Right ventricle myocardium inferior (tissue), 1 donor: Measurements from ENCODE around the gene CRABP1. TPM values are rescaled to one million over a fixed set of nuclear protein-coding genes. Genes with fewer than 3 reads are reported as not detected.

Experiments
- ATAC-seq: fragments of 200-7000 bp; cut with Tn5 transposase; one replicate; pipeline ENCODE4 v1.9.1; 2020; ENCODE audit warnings: mild to moderate bottlenecking, moderate library complexity
- DNase-seq: peaks from one replicate; pipeline ENCODE4 v3.0.0; 2021; ENCODE audit errors: missing footprints
- intact Hi-C: fragments of 100-400 bp; cut with DNase I; formaldehyde crosslinking; loops from one replicate; pipeline ENCODE4 v1.11.0; 2022
- total RNA-seq: library from RNA; stranded (reverse); fragmentation: NEBNext Ultra II Directional; extraction: Animal tissue kit (Norgen Biotek cat#: 25700); gene quantifications from one replicate; pipeline ENCODE4 v1.2.1, GENCODE V29; 2021
- donor health status: DM: no; HTN: yes; CAD: no; lungs with severe emphysema.

Gene CRABP1
- total RNA-seq, 1 donor from 2014 or later = not detected

DNA sequence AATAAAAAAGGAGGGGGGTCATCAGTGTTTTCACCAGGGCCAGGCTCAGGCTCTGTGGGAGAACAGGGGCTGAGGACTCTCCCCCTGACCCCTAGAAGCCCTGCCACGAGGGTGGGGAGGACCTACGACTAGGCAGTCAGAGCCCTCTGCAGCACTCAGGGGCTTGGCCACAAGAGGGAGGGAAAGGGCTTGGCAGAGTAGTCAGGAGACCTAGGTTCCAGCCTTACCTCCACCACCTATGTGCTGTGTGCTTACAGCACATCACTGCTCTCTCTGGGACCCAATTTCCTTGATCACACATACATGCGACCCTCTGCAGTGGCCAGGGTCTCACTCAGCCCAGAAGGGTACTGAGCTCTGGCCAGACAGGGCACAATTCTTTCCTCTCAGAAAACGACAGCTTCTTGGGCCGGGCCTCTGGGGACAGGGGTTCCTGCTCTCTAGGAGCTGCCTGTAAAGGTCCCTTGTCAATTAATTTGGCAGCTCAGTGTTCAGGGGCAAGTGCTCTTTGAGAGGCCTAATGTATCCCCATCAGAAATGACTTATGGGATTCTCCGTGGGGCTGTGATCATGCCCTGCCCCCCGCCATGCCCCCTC lies 24.4 kb upstream of the CRABP1 start:
- intact Hi-C loops = no loop called here
- DNase-seq (no peak), ATAC-seq (no peak)

DNA sequence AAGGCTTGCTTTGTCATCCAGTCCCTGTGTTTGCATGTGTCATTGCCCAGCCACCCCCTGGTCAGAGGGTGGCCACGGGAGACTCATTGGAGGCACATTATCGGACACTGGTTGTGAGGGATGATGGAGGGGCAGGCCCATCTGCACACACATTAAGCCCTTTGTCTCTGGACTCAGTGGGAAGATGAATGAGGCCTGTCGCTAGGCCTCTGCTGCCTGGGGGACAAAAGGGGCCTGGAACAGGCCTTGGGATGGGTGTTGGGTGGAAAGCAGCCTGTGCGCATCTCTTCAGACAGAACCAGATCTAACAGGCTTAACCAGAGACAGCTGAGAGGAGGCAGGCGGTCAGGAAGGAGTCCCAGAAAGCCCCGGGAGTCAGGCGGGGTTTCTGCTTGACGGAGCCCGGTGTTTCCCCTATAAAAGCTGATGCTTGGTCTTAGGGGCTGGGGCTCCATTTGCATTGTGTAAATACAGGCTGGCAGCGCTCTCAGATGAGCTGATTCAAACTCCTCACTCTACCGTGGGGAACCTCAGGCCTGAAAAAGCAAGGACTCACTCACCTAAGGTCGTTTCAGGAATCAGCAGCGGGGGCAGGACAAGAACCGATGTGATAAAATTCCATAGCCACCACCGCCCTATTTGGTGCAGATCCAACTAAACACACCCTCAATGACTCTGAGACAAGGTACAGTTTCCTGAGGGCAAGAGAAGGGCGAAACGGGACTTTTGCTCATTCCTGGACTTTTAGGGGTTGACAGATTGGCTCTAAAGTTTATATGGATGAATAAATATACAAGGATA lies 23.7 kb upstream of the CRABP1 start:
- intact Hi-C loops = no loop called here
- ATAC-seq = no peak
- DNase-seq = no peak

DNA sequence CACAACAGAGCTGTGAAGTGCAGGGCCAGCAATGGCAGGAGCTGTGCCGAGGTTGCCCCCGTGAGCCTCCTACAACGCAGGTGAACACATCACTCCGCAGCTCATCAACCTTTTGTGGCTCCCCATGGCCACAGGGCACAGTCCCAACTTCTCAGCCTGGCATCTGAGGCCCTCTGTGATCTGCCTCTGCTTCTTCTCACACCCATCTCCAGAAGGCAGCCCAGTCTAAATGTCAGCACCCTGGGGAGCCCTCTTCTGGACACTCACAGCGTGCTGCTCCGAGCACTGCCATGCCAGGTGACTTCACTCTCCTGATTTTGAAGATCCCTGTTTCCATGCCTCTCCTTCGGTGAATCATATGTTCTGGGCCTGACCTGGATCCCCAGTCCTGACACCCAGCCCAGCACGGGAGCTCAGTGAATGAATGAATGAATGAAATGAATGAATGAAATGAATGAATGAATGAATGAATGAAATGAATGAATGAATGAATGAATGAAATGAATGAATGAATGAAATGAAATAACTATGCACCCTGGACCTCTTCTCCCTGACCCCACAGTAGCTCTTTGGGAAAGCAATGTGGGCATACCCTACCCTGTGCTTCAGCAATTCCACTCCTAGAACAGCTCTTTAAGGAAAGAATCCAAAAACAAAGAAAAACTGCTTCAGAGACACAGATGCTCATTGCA lies 22.9 kb upstream of the CRABP1 start:
- DNase-seq = no peak
- ATAC-seq = peak; percentile 64
- intact Hi-C loops = no loop called here

DNA sequence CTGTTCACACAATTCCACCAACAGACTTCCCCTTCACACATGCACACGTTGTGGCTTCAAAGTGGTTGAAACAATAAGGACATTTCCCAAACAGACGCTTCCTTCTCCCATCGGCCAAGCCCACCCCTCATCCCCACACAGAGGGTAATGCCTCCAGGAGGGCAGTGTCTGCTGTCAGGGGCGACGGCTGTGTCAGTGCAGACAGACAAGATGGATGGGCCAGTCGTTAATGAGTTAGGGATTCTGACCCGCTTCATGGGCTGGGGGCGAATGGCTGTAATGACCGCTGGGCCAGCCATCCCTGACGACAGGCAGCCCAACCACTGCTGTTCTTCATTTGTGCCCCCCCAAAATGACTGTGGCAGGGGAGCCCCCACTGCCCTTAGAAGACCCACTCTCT lies 20.6 kb upstream of the CRABP1 start:
- intact Hi-C loops = no loop called here
- ATAC-seq (no peak), DNase-seq (no peak)

DNA sequence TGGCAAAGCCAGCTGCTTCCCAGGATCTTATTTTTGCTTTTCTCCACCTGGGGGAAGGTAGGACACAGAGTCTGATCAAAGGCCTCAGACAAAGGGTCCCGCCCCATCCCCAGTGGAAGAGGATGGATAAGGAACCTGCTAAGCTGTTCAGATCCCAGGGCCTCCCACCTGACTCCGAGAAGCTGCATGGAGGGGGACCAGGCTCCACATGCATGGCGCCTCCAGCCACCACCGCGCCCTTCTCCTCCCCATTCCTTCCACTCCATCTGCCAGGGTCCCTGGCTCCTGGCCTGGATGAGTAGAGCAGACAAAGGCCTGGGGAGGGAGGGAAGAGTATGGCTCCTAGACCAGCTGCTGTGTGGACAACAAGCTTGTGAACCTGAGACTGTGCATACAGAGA lies 20.0 kb upstream of the CRABP1 start:
- intact Hi-C loops = no loop called here
- ATAC-seq (no peak), DNase-seq (no peak)

DNA sequence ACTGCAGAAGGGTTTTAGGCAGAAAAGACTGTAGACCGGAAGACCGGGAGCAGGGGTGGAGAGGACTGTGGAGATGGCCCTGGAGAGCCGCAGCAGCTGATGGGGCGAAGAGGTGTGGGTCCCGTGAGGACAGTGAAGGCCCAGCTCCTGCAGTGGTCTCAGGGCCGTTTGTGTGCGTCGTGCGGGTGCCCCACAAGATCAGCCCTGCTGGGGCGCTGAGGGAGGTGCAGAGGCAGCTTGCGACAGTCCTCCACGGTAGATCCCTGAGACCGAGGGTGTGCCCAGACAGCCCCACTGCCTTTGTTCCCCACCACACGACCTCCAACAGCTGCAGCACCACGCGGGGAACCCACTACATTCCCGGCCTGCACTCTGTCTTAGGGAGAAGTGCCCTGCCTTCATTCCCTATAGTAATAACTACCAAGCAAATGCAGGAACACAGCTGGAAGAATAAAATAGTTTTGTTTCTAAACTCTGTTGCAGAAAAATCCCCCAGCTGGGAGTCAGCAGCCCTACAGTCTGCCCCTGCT lies 19.0 kb upstream of the CRABP1 start:
- no peak for DNase-seq
- ATAC-seq = no peak
- intact Hi-C loops = no loop called here

DNA sequence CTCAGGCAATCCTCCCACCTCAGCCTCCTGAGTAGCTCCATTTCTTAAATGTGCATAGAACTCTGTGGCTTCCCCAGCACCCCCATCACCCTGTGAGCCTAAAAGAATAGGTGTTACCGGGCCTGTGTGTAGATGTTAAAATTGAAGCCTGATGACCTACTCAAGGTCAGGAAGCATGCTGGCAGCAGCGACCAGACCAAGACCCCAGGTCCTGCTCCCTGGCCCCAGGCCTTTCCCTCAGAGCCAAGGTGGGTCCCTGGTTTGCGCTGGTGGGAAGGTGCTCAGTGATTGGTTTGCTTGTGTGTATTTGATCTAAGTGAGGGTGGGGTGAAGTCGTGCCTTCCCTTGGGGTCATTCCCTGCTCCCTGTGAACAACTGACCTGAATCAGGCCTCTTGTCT lies 18.4 kb upstream of the CRABP1 start:
- no peak for ATAC-seq
- intact Hi-C loops = no loop called here
- DNase-seq = no peak

DNA sequence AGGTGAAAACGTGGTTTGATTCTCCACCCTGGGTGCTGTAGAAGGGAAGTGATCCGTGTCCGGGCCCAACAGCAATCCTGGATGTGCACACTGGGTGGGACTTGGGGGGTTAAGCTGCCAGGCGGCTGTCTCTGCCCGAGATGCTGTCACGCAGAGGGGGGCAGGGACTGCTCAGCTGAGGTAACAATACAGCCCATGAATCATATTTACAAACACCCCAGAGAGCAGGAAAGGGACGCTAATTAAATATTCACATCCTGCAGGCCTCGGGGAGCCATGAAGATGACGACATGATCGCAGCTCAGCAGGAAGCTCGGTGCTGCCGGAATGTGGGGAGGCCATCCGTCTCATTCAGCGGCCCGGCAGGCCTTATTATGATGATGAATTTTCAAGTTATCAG lies 17.9 kb upstream of the CRABP1 start:
- ATAC-seq = no peak
- intact Hi-C loops = no loop called here
- DNase-seq = no peak

DNA sequence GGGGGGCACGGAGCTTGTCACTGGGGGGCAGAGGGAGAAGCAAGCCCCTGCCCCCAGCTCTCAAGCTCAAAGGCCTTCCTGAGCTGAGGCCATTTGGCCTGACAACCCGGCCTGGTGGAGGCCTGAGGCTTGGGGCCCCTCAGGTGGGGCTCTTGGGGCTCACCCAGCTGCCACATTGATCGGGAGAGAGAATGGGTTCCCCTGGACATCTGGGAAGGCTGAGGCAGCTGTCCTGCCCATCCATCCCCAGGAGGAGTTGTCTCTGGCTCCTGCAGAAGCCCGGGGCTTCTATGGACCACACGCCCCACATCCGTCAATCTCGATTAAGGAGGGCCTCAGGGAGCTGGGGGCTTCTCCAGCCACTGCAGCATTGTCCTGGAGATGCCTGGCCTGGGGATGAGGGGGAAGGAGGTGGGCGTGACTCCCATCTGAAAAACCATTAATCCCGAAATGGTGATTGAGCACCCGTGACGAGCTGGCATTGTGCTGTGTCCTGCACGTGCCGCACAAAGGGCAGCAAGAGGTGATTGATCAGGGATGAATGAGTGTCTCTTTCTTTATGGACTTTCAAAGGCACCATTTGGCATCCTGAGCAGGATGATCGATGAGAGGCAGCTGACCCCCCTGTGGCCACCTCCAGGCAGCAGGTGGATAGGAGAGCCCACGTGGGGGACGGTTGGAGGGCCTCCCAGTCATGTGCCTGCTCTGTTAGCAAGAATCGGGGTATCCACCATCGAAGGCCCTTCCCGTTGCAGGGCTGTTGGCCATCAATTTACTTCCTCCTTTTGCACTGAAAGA lies 17.2 kb upstream of the CRABP1 start:
- DNase-seq = no peak
- intact Hi-C loops = no loop called here
- ATAC-seq = no peak

DNA sequence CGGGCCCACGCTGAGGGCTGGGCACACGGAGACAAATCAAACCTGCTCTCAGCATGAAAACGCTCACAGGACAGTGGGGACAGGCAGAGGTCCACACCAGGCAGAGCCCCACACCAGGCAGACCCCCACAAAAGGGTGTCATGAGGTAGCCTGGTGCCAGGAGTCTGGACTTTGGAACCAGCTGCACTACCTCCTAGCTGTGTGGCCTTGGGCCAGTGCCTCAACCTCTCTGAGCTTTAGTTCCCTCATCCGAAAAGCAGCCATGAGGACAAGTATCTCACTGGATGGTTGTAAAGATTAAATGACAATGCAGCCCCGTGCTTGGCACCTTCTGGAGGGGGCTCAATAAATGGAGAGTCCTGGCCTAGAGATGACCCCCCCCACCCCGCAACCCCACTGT lies 16.5 kb upstream of the CRABP1 start:
- ATAC-seq (no peak), DNase-seq (no peak)
- intact Hi-C loops = no loop called here

DNA sequence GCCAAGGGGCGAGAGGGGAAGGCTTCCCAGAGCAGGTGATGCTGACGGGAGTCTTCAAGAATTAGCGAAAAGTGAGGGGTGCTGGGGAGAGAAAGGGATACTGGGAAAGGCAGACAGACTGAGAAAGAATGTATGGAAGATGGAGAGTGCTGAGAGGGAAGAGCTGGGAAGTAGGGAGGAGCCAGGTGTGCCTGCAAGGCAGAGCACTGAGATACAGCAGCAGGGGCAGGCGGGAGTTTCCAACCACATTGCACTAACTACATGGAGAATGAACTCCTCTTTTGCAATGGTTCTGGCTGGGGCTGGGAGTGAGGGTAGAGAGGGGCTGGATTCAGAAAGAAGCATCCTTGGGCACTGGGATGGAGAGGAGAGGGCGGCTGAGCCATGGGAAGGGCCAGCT lies 16.0 kb upstream of the CRABP1 start:
- no peak for DNase-seq
- intact Hi-C loops = no loop called here
- no peak for ATAC-seq

DNA sequence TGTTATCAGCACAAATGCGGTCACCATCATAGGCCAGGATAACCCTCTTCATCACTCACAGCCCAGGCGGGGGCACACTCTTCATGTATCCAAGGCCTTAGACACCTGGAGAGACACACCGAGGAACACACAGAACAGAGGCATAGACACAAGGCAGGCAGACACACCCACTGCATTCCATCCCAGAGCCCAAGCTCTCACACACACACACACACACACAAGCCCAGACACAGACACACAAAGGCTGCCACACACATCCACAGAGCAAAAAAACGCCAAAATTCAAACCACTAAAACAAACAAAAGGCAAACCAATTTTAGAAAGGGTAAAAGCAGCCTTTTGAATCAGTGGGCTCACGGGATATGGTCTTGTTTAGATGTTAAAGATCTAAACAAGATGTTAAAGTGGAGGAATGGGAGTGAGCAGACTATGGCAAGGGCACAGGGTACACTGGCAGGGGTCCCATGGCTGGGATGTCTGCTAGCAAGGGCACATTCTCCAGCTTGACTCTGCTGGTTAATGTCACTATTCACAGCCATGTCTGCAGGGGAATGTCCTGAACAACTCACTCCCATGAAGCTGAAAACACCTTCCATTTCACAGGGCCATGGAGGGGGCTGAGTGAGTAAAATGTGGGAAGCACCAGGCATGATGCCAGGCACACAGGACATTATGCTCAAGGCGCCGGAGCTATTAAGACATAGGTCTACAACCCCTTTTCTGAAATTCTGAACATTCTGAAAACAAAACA lies 14.9 kb upstream of the CRABP1 start:
- ATAC-seq = peak; percentile 42

DNA sequence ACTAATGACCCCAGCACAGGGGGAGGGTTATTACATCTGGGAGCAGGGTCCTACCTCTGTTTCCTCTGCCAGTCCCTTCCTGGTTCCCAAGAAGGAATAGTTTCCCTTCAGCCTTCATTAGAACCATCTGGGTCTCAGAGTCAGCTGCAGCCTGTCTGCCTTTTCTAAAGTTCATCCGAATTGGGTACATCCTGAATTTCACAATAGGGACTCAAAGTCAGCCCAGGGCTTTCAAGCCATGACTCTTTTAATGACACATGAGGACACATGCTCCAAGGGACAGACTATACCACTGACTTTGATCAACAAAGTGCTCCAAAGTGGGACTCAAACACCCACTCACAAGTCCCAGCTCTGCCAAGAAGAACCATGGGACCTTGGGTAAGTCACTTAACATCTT lies 12.7 kb upstream of the CRABP1 start:
- intact Hi-C loops = no loop called here

More for the DNA sequence above, 14.9 kb upstream of the CRABP1 start:
- intact Hi-C loops = no loop called here
- DNase-seq = no peak

DNA sequence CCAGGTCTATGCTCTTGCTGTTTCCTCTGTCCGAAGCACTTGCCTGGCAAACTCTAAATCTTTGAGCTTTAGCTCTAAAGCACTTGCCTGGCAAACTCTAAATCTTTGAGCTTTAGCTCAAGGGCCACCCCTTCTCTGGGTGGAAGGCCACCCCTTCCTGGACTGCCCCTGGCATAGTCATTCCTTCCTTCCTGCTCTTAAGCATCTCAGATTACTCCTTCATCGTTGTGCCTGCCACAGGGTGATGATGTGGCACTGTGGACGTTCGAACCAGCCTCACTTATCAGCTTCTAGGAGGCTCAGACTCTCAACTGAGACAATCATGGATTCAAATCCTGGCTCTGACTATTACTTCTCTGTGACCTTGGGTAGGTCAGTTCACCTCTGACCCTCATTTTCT lies 10.5 kb upstream of the CRABP1 start:
- intact Hi-C loops = no loop called here
- DNase-seq (no peak), ATAC-seq (no peak)

More for the DNA sequence above, 12.7 kb upstream of the CRABP1 start:
- no peak for DNase-seq
- ATAC-seq = no peak

DNA sequence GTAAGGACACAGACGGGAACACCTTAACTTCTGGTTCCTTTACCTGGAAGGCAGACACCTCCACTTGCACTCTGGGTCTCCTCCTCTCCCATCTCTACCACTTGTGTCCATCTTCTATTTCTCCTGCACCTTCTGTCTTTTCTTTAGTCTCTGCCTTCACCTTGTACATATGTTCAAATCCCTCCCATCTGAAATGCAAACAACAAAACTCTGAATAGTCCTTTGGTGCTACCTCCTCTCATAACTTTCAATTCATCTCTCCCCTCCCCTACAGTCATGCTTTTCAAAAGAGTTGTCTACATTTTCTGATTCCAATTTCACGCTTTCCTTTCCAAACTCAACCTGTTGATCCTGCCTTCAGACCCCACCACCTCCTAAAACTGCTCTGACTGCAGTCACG lies 5.3 kb upstream of the CRABP1 start:
- DNase-seq = no peak
- intact Hi-C loops = no loop called here
- ATAC-seq = no peak

DNA sequence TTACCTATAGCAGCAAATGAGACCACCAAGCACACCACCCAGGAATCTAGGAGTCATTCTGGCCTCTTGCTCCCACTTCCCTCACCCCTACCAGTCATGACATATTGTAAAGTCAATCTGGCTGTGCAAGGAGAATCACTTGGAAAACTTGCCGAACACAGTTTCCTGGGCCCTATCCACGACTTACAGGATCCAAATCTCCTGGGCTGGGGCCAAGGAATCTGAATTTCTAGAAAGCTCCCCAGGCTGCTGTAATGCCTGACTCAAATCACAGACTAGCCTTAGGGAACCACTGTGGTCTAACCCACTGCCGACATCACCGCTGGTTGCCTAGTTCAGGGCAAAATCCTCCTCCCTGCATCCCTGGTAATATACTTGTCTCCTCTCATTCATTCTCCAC lies 4.2 kb upstream of the CRABP1 start:
- no peak for ATAC-seq
- DNase-seq = no peak
- intact Hi-C loops = no loop called here

DNA sequence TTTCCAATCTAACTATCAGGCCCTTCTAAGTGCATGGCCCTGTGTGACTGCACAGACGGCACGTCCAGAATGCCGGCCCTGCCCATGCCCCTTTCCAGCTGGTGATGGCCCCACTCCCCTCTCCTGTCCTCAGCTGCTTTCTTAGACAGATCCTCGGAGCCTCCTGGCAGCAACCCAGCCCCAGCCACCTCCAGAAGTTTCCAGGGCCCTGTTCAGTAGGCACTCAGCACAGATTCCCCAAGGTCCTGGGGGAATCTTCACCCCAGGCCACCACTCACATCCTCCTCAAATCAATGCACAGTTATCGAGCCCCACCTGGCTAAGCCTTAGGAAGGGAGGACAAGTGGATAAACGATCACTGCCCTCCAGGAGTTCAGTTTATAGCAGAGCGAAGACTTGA lies 1.4 kb upstream of the CRABP1 start:
- intact Hi-C loops = no loop called here
- no peak for DNase-seq
- ATAC-seq = no peak

DNA sequence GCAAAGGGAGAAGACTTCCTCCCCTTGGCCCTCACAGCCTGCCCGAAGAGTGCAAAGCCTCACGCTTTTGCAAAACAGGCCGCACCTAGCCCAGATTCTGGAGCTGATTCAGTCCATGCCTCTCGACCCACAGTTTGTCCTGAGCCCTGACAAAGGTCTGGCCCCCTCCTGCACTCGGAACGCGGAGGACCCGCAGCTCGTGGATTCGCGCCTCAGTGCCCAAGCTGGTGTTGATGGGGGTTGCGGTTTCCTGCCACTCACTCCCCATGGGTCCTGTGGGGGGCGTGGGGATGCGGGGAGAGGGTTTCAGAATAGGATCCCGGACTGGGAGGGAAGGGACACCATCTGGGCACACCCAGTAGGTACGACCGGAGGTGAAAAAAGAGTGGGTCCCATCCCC lies 594 bp upstream of the CRABP1 start:
- no peak for ATAC-seq
- intact Hi-C loops = no loop called here
- no peak for DNase-seq
